ENCODE data around the gene SPOCK1. TPM values are rescaled to one million over a fixed set of nuclear protein-coding genes. Genes with fewer than 3 reads are reported as not detected.

The SPOCK1 gene
- total RNA-seq, 2 experiments from 2014 or later: not detected

DNA sequence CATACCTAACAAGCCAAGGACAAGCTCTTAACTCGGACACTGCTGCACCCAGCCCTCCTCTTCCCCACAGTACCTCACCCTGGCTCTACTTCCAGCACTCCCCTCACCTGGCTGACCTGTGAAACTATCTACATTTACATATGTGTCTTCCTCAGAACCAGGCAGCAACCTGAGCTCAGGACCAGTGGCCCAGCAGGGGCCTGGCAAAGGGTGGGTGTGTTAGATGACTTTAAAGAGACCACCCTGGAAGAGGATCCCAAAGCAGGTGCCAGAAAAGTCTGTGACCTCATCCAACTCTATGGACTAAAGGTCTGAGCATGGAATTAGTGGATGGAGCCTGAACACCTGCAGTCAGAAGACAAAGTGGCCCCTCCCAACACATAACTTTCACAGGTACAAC lies 400.9 kb downstream of the SPOCK1 start:
- peaks cover 3% of the 10 kb centered on the region for H3K27me3 Mint-ChIP-seq (ENCODE audit: low read depth)
- no peak overlapping the region for H3K4me3 Mint-ChIP-seq
- POLR2A ChIA-PET: no interaction called here
- DNase-seq (no peak), ATAC-seq (no peak)
- no peaks in the 10 kb centered on the region for H3K4me1 Mint-ChIP-seq (ENCODE audit: low read depth)
- H3K36me3 Mint-ChIP-seq (ENCODE audit: low read depth): no peaks in the 10 kb centered on the region
- H3K9me3 Mint-ChIP-seq (ENCODE audit: insufficient read depth): no peaks in the 10 kb centered on the region
- CTCF ChIA-PET: no interaction called here
- no peak overlapping the region for H3K27ac Mint-ChIP-seq

- CTCF ChIA-PET: no interaction called here
- peaks cover 3% of the 10 kb centered on the region for H3K27me3 Mint-ChIP-seq (ENCODE audit: low read depth)
- DNase-seq (no peak), ATAC-seq (no peak)
- no peaks in the 10 kb centered on the region for H3K4me1 Mint-ChIP-seq (ENCODE audit: low read depth)
- no peaks in the 10 kb centered on the region for H3K9me3 Mint-ChIP-seq (ENCODE audit: insufficient read depth)
- H3K36me3 Mint-ChIP-seq (ENCODE audit: low read depth): no peaks in the 10 kb centered on the region
- no peak overlapping the region for H3K27ac Mint-ChIP-seq
- POLR2A ChIA-PET: no interaction called here
- no peak overlapping the region for H3K4me3 Mint-ChIP-seq
Observed at GRCh38 chr5:137097203-137097602, 401.9 kb downstream of the SPOCK1 start.

- ChIA-PET CTCF (no interaction called here), POLR2A (no interaction called here)
- Mint-ChIP-seq H3K27me3 (ENCODE audit: low read depth) (peaks cover 3% of the 10 kb centered on the region), H3K36me3 (ENCODE audit: low read depth) (no peaks in the 10 kb centered on the region), H3K4me1 (ENCODE audit: low read depth) (no peaks in the 10 kb centered on the region), H3K9me3 (ENCODE audit: insufficient read depth) (no peaks in the 10 kb centered on the region), H3K4me3 (no peak overlapping the region), H3K27ac (no peak overlapping the region)
- no peak for DNase-seq
- no peak for ATAC-seq
Observed at GRCh38 chr5:137096149-137097103, 402.7 kb downstream of the SPOCK1 start.

- no peaks in the 10 kb centered on the region for H3K36me3 Mint-ChIP-seq (ENCODE audit: low read depth)
Observed at GRCh38 chr5:137095597-137095996, 403.5 kb downstream of the SPOCK1 start.

GRCh38 chr5:137092831-137093230 lies 406.3 kb downstream of the SPOCK1 start:
- H3K4me3 Mint-ChIP-seq: no peak overlapping the region
- no peaks in the 10 kb centered on the region for H3K4me1 Mint-ChIP-seq (ENCODE audit: low read depth)
- POLR2A ChIA-PET: no interaction called here
- CTCF ChIA-PET: no interaction called here
- no peaks in the 10 kb centered on the region for H3K9me3 Mint-ChIP-seq (ENCODE audit: insufficient read depth)
- ATAC-seq (no peak), DNase-seq (no peak)
- H3K27ac Mint-ChIP-seq: no peak overlapping the region
- H3K36me3 Mint-ChIP-seq (ENCODE audit: low read depth): no peaks in the 10 kb centered on the region
- no peaks in the 10 kb centered on the region for H3K27me3 Mint-ChIP-seq (ENCODE audit: low read depth)

More at GRCh38 chr5:137095597-137095996, 403.5 kb downstream of the SPOCK1 start:
- POLR2A ChIA-PET: no interaction called here
- ATAC-seq (no peak), DNase-seq (no peak)
- no peaks in the 10 kb centered on the region for H3K9me3 Mint-ChIP-seq (ENCODE audit: insufficient read depth)
- peaks cover 3% of the 10 kb centered on the region for H3K27me3 Mint-ChIP-seq (ENCODE audit: low read depth)
- H3K4me3 Mint-ChIP-seq: no peak overlapping the region
- CTCF ChIA-PET: no interaction called here
- no peak overlapping the region for H3K27ac Mint-ChIP-seq
- H3K4me1 Mint-ChIP-seq (ENCODE audit: low read depth): no peaks in the 10 kb centered on the region

DNA sequence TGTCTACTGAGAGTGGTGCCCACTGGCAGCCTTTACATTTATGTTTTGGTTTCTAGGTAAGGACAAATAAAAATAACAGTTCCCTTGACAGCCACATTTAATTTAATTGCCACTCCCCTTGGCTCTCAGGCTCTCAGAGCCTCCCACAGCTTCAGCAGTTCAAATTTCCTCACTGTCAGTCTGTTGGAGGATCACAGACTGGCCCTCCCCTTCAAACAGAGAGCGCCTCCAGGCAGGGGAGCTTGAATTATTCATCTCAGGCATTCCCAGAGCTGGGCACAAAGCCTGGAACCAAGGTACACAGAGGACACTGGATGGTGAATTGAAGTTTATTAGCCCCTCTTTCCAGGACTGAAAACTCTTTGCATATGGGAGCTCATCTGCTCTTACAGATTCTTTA lies 407.7 kb downstream of the SPOCK1 start:
- H3K9me3 Mint-ChIP-seq (ENCODE audit: insufficient read depth): no peaks in the 10 kb centered on the region
- CTCF ChIA-PET: no interaction called here
- no peaks in the 10 kb centered on the region for H3K4me1 Mint-ChIP-seq (ENCODE audit: low read depth)
- no peak for ATAC-seq
- H3K36me3 Mint-ChIP-seq (ENCODE audit: low read depth): no peaks in the 10 kb centered on the region
- DNase-seq: no peak
- no peak overlapping the region for H3K27ac Mint-ChIP-seq
- POLR2A ChIA-PET: no interaction called here
- no peak overlapping the region for H3K4me3 Mint-ChIP-seq
- no peaks in the 10 kb centered on the region for H3K27me3 Mint-ChIP-seq (ENCODE audit: low read depth)

DNA sequence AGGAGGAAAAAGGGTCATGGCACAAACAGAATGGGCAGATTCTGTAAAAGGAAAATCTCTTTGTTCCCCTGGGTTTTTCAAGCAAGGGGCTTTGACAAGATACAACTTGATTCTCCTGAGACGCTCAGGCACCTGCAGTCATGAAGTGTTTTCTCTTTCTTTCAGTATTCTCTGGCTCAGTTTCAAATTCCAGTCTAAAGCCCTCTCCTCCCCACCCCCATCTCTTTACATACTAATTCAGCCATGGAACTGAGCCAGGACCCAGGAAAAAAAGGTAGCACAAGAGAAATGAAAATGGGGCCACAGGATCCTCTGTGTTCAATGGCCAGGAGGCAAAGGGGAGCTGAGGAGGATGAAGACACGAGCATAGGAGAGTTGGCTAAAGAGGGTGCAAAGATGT lies 408.4 kb downstream of the SPOCK1 start:
- ChIA-PET CTCF (no interaction called here), POLR2A (no interaction called here)
- no peaks in the 10 kb centered on the region for H3K9me3 Mint-ChIP-seq (ENCODE audit: insufficient read depth)
- no peaks in the 10 kb centered on the region for H3K4me1 Mint-ChIP-seq (ENCODE audit: low read depth)
- no peak overlapping the region for H3K27ac Mint-ChIP-seq
- H3K36me3 Mint-ChIP-seq (ENCODE audit: low read depth): no peaks in the 10 kb centered on the region
- ATAC-seq (no peak), DNase-seq (no peak)
- H3K4me3 Mint-ChIP-seq: no peak overlapping the region
- H3K27me3 Mint-ChIP-seq (ENCODE audit: low read depth): no peaks in the 10 kb centered on the region

DNA sequence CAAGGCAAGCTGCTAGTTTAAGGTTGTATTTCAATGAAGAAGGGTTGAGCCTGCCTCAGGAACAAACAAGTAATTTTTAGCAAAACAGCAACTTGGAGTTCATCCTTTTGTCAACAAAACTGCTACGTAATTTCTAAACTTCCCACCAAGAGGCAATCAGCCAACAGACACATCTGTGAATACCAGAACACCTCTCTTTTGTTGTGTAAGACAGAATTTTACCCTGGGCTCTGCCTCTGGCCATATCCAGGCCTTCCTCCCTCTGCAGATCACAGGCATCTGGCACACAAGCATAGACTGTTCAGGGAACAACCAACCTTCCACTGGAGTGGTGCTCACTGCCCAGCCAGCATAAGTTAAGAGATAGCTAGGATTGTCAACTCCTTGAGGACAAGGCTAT lies 409.0 kb downstream of the SPOCK1 start:
- no peaks in the 10 kb centered on the region for H3K36me3 Mint-ChIP-seq (ENCODE audit: low read depth)
- no peaks in the 10 kb centered on the region for H3K9me3 Mint-ChIP-seq (ENCODE audit: insufficient read depth)
- H3K27ac Mint-ChIP-seq: no peak overlapping the region
- no peak overlapping the region for H3K4me3 Mint-ChIP-seq
- ChIA-PET POLR2A (no interaction called here), CTCF (no interaction called here)
- no peaks in the 10 kb centered on the region for H3K4me1 Mint-ChIP-seq (ENCODE audit: low read depth)
- H3K27me3 Mint-ChIP-seq (ENCODE audit: low read depth): no peaks in the 10 kb centered on the region
- ATAC-seq (no peak), DNase-seq (no peak)

DNA sequence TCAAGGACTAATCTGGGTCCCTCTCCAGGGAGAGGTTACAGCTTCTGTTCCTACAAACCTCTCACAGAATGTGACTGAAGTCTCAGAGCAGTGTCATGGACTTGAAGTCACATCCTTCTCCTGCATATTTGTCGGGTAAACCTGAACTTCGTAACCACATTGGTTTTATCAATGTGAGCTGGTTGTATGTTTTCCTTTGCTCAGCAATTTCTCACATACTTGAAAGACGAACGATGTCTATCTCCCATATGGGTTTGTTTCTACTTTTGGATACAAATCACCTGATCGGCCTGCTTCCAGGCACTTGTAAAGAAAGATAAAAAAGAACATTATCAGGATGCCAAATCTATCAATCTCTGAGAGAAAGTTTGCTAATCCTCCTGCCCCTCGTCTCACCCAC lies 411.0 kb downstream of the SPOCK1 start:
- ATAC-seq: no peak
- Mint-ChIP-seq H3K36me3 (ENCODE audit: low read depth) (no peaks in the 10 kb centered on the region), H3K9me3 (ENCODE audit: insufficient read depth) (no peaks in the 10 kb centered on the region), H3K4me1 (ENCODE audit: low read depth) (no peaks in the 10 kb centered on the region), H3K27ac (no peak overlapping the region), H3K27me3 (ENCODE audit: low read depth) (no peaks in the 10 kb centered on the region), H3K4me3 (no peak overlapping the region)
- CTCF ChIA-PET: no interaction called here
- POLR2A ChIA-PET: no interaction called here
- no peak for DNase-seq

- CTCF ChIA-PET: no interaction called here
- no peak for ATAC-seq
- no peak for DNase-seq
- POLR2A ChIA-PET: no interaction called here
- Mint-ChIP-seq H3K4me1 (ENCODE audit: low read depth) (no peaks in the 10 kb centered on the region), H3K4me3 (no peak overlapping the region), H3K9me3 (ENCODE audit: insufficient read depth) (no peaks in the 10 kb centered on the region), H3K27me3 (ENCODE audit: low read depth) (no peaks in the 10 kb centered on the region), H3K36me3 (ENCODE audit: low read depth) (no peaks in the 10 kb centered on the region), H3K27ac (no peak overlapping the region)
Observed at GRCh38 chr5:137086342-137086741, 412.8 kb downstream of the SPOCK1 start.

DNA sequence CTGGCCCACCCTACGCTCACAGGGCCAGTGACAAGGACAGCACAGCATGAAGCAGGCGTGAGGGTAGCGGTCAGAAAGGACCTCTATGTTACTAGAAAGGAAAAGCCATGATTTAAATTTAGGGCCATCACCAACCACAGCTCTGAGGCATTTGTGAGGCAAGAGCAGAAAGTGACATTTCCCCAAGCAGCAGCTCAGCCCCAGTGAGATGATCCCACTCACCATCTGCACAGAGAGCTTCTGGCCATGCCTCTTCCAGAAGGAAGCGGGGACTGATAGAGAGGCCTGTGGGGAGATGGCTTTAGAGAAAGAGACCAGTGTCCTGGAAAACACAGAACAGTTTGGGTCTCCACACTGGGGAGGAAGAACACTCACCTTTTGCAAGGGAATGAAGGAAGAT lies 413.9 kb downstream of the SPOCK1 start:
- ChIA-PET POLR2A (no interaction called here), CTCF (no interaction called here)
- Mint-ChIP-seq H3K27me3 (ENCODE audit: low read depth) (no peaks in the 10 kb centered on the region), H3K4me1 (ENCODE audit: low read depth) (no peaks in the 10 kb centered on the region), H3K4me3 (no peak overlapping the region), H3K9me3 (ENCODE audit: insufficient read depth) (no peaks in the 10 kb centered on the region), H3K27ac (no peak overlapping the region), H3K36me3 (ENCODE audit: low read depth) (no peaks in the 10 kb centered on the region)
- ATAC-seq: no peak
- no peak for DNase-seq

DNA sequence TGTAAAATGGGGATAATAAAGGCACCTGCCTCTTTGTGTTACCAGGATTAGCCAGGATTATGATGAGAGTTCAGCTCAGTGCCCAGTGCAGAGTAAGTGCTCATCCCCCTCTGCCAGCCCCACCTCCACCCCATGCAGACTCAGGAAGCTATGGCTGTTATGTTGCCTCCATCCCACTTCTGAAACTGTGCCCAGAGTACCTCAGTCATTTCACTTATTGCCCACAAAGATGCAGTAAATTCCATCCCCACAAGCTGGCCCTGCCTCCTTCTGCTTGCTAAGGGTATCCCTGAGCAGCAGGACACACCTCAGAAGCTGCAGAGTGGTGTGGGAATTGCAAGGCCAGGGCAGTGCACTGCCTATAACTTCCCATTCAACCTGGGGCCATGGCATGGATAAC lies 415.1 kb downstream of the SPOCK1 start:
- DNase-seq (no peak), ATAC-seq (no peak)
- ChIA-PET CTCF (no interaction called here), POLR2A (no interaction called here)
- H3K4me3 Mint-ChIP-seq: no peak overlapping the region
- no peaks in the 10 kb centered on the region for H3K27me3 Mint-ChIP-seq (ENCODE audit: low read depth)
- H3K36me3 Mint-ChIP-seq (ENCODE audit: low read depth): no peaks in the 10 kb centered on the region
- H3K9me3 Mint-ChIP-seq (ENCODE audit: insufficient read depth): no peaks in the 10 kb centered on the region
- no peak overlapping the region for H3K27ac Mint-ChIP-seq
- no peaks in the 10 kb centered on the region for H3K4me1 Mint-ChIP-seq (ENCODE audit: low read depth)

- CTCF ChIA-PET: no interaction called here
- Mint-ChIP-seq H3K36me3 (ENCODE audit: low read depth) (no peaks in the 10 kb centered on the region), H3K27me3 (ENCODE audit: low read depth) (no peaks in the 10 kb centered on the region), H3K27ac (no peak overlapping the region), H3K4me1 (ENCODE audit: low read depth) (no peaks in the 10 kb centered on the region), H3K4me3 (no peak overlapping the region), H3K9me3 (ENCODE audit: insufficient read depth) (no peaks in the 10 kb centered on the region)
- ATAC-seq: no peak
- POLR2A ChIA-PET: no interaction called here
- no peak for DNase-seq
Observed at GRCh38 chr5:137082951-137083350, 416.2 kb downstream of the SPOCK1 start.

All from activated CD8-positive, alpha-beta T cell treated with anti-CD3 and anti-CD28 coated beads, Interleukin-2, amount 10 ng/mL, durations not matched to agents 7 days and 5 days (primary cell).